Ovary (tissue), 3 donors: ENCODE data around the gene USP51.
"Not testable (repeated sequence)": the region's sequence is repeated elsewhere in the genome, so short reads cannot be mapped to it uniquely, and the experiment has no call there.

Source experiments
- EP300 ChIP-seq: sonication (generic); formaldehyde crosslinking; IDR thresholded peaks from one replicate; pipeline ENCODE4 v1.6.1; 2017; ENCODE audit warnings: antibody characterized with exemption
- POLR2A ChIP-seq: fragments of 450-650 bp; IDR thresholded peaks from one replicate; pipeline ENCODE4 v1.6.1; 2017; ENCODE audit warnings: antibody characterized with exemption, mild to moderate bottlenecking, moderate library complexity
- TF ChIP-seq, protein P1 (sequence below), 3 donors: fragments of 450-650 bp in 2 of 3; fragments of 200-600 bp in 1 of 3; IDR thresholded peaks; one replicate each; pipeline versions ENCODE4 v1.5.1 to v1.8.0; 2016 to 2022; ENCODE audit warnings: antibody characterized with exemption in 3 of 3, mild to moderate bottlenecking in 1 of 3
- donor health status: DM: no; HTN: no; CAD: no.

DNA sequence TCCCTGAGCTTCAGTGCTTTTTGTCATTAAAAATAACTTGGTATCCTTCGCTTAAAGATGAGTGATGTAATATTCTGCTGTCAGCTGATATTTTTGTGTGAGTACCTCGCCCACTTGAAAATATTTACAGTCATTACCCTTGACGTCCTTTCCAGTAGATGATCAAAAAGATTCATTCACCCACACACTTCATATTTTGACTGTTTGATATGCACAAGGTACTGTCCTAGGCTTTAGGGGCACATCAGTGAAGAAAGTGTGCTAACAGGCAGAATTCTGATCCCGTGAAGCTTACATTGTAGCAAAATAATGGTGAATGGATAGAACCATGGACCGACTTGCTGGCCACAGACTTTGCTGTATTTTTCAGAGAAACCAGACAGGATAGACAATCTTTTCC, 18.1 kb upstream of the USP51 start:
- TF ChIP-seq, protein P1, sequence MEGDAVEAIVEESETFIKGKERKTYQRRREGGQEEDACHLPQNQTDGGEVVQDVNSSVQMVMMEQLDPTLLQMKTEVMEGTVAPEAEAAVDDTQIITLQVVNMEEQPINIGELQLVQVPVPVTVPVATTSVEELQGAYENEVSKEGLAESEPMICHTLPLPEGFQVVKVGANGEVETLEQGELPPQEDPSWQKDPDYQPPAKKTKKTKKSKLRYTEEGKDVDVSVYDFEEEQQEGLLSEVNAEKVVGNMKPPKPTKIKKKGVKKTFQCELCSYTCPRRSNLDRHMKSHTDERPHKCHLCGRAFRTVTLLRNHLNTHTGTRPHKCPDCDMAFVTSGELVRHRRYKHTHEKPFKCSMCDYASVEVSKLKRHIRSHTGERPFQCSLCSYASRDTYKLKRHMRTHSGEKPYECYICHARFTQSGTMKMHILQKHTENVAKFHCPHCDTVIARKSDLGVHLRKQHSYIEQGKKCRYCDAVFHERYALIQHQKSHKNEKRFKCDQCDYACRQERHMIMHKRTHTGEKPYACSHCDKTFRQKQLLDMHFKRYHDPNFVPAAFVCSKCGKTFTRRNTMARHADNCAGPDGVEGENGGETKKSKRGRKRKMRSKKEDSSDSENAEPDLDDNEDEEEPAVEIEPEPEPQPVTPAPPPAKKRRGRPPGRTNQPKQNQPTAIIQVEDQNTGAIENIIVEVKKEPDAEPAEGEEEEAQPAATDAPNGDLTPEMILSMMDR (IDR thresholded peaks at IDR 0.05), result not testable (repeated sequence)
- not testable (repeated sequence) for TF ChIP-seq EP300, POLR2A
